Astrocyte of the spinal cord (primary cell): Measurements from ENCODE around the gene IL26.

Source experiments
- DNase-seq: peaks from one replicate; pipeline ENCODE4 v3.0.0; 2011; ENCODE audit warnings: low read depth, low spot score
- H3K4me3 ChIP-seq: 2 replicates; pipeline ENCODE4 v1.5.1; 2011; ENCODE audit warnings: low read depth, mild to moderate bottlenecking, low read length, moderate library complexity
- CTCF ChIP-seq: IDR thresholded peaks from 2 replicates; pipeline ENCODE4 v1.5.1; 2012; ENCODE audit warnings: low read depth, mild to moderate bottlenecking, low read length, inconsistent platforms
- in situ Hi-C: cut with HindIII; loops from 2 replicates; pipeline ENCODE4 v1.10.0; 2017; ENCODE audit warnings: low sequenced_read_pairs

Gene IL26

DNA sequence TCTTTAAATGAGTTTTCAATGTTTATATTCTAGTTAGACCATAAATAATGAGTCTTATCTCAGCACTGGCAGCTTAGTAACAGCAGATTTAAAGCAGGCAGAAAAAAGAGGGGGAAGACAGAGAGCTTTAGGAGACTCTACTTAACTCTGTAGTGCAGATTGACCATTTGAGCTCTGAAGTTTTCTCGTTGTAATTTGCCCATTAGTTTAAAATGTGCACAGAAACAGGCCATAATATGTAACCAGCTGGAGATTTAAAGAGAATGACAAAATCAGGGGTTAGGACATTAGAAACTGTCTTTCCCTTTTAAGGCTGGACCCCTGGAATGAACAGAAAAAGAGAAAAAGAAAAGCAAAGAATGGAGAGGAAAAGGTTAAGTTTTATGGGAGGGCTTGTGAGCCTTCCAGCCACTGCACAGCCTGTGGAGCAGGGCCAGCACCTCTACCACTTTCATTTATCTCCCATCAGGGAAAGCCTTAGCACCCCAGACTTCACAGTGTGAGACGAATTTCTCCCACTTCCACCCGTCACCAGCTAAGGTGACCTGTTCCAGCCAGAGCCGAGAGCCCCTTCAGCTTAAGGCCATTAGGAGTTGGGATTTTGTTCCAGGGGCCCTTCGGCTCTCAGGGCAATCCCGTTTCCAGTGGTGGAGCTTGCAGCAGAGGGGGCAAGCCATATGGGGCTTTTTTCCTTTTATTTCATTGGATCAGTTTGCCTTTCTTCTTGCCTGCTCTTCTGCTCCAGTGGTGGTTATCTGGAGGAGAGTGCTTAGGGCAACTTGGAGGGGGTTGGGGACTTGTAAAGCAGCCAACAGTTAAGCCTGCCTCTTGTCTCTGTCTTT, 19.8 kb upstream of the IL26 start:
- no peak overlapping the region for H3K4me3 ChIP-seq
- in situ Hi-C loops, result no loop called here
- DNase-seq, result peak; percentile 43
- TF ChIP-seq CTCF, result no peak

- DNase-seq, result no peak
- H3K4me3 ChIP-seq, result no peak overlapping the region
- in situ Hi-C loops, result no loop called here
- TF ChIP-seq CTCF, result no peak
These were observed 17.2 kb upstream of the IL26 start for GRCh38 chr12:68242777-68243176.

DNA sequence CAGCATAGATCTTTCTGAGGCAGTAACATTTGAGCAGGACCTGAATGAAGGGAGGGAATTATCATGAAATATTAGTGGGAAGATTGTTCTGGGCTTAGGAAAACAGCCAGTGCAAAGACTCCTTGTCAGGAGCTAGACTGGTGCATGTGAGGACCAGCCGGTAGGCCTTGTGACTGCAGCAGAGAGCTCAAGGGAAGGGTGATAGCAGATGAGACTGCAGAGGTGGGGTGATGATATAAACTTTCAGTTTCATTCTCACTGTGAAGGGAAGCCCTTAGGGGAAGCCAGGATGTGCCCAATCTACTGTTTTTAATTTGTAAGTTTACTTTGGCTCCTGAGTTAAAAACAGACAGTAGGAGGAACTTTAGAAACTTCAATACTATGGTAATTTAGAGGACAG, 15.4 kb upstream of the IL26 start:
- H3K4me3 ChIP-seq, result no peak overlapping the region
- in situ Hi-C loops, result no loop called here
- TF ChIP-seq CTCF, result no peak
- peak; percentile 56 for DNase-seq

GRCh38 chr12:68240079-68240478, 14.5 kb upstream of the IL26 start:
- peak; percentile 84 for DNase-seq
- in situ Hi-C loops, result no loop called here
- H3K4me3 ChIP-seq, result no peak overlapping the region
- no peak for TF ChIP-seq CTCF

GRCh38 chr12:68239309-68239982, 13.8 kb upstream of the IL26 start:
- DNase-seq, result no peak
- TF ChIP-seq CTCF, result no peak
- no peak overlapping the region for H3K4me3 ChIP-seq
- in situ Hi-C loops, result no loop called here

GRCh38 chr12:68237619-68238018, 12.0 kb upstream of the IL26 start:
- no peak for TF ChIP-seq CTCF
- DNase-seq, result no peak
- in situ Hi-C loops, result no loop called here
- no peak overlapping the region for H3K4me3 ChIP-seq
